ENCODE measurements around the gene RUVBL2.
A peak's percentile ranks its signal among the peaks of the same experiment; 100 is the strongest.

The RUVBL2 gene

DNA sequence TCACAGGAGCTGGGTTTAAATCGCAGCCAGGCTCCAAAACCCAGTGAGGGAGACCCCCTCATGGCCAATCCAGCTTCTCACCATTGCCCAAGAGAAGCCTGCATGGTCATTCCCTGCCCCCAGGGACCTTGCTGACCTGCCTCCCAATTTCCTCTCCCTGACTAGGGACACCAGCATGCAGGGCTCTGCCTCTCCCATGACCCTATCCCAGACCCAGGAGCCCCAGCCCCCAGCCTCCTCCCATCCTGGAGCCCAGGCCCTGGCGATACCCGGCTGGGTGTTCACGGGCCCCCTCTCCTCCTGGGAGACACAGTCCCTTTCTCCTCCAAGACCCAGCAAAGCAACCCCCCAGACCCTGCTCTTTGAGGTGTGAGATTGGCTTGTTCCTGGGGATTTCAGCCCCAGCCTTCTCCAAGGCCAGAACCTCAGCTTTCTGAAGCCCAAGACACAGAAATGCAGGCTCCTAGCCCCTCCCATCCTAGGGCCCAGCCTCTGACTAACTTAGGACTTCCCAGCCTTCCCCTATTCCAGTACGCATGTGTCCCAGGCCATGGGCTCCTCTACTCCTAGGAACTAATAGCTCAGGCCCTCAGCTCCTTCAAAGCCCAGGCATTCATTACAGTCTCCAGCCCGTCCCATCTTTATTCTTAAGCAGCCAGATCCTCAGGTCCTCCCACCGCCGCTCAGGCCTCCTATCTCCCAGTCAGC, 1.7 kb upstream of the RUVBL2 start:
- peaks cover 77% of the 10 kb centered on the region for H3K4me1 Mint-ChIP-seq
- no peaks in the 10 kb centered on the region for H3K9me3 Mint-ChIP-seq
- H3K27ac Mint-ChIP-seq = peak overlapping the region; percentile 93 to 95
- H3K27me3 Mint-ChIP-seq = no peaks in the 10 kb centered on the region
- ATAC-seq = no peak
- DNase-seq = no peak
- peak overlapping the region; percentile 90 to 92 for H3K4me3 Mint-ChIP-seq

DNA sequence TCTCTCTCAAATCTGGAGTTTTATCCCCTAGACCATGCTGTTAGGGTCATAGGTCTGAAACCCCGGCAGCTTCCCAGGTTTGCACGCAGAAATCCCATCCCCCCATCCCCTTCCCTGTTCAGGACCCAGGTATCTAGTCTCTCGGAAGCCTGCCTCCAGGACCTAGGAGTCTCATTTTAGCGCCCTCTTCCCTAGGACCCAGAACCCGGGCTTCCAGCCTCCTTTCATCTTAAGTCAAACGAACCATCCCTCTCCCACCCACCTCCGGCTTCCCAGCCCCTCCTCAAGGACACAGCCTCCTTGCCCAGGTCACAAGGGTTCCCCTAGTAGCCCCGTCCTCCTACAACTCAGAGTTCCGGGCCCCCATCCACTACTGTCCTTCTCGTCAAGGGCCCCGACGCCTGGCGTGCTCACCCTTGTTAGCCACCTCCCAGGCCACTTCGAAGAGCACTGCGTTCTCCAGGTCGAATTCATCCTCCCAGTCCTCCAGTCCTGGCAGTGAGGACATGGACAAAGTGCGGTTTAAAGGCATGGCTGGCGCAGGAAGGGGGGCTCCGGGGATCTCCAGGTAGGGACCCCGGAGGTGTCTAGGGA, 1.0 kb upstream of the RUVBL2 start:
- DNase-seq = no peak
- H3K4me3 Mint-ChIP-seq = peak overlapping the region; percentile 90 to 92
- no peaks in the 10 kb centered on the region for H3K27me3 Mint-ChIP-seq
- H3K4me1 Mint-ChIP-seq = peaks cover 76% of the 10 kb centered on the region
- H3K27ac Mint-ChIP-seq = peak overlapping the region; percentile 93 to 95
- H3K9me3 Mint-ChIP-seq = no peaks in the 10 kb centered on the region
- no peak for ATAC-seq

DNA sequence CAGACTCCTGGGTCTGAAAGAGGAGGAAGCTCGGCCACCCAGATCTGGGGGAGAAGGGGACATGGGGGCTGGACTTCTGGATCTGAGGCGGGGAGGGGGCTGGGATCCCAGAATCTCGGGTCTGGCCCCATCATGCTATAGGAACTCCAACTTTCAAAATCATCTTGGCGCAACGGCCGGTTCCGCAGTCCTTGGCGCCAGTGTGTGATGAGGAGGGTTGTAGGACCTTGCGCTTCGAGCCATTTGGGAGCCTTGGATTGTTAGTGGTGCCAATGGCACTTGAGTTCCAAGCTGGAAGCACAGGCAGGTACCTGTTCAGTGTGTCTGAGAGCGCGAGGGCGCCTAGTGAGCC, 324 bp downstream of the RUVBL2 start:
- no peaks in the 10 kb centered on the region for H3K9me3 Mint-ChIP-seq
- no peak for DNase-seq
- peaks cover 74% of the 10 kb centered on the region for H3K4me1 Mint-ChIP-seq
- H3K4me3 Mint-ChIP-seq = peak overlapping the region; percentile 90 to 92
- H3K27ac Mint-ChIP-seq = peak overlapping the region; percentile 94 to 98
- ATAC-seq = no peak
- no peaks in the 10 kb centered on the region for H3K27me3 Mint-ChIP-seq

DNA sequence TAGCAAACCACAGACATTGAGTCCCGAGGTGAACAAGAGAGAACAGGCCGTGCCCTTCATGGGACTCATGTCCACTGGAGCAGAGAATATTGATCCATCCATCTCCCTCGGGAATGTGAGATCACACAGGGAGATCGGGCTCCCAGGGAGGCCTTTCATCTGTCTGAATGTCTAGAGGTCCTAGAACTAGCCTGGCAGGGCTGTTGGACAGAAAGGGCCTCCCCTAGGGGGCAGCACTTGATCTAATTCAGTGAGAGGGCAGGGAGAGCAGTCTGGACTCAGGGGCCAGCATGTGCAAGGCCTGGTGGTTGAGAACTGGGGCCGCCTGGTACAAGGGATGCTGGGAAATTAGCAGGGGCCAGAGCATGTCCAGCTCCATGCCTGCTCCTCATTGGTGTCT, 4.3 kb downstream of the RUVBL2 start:
- no peaks in the 10 kb centered on the region for H3K9me3 Mint-ChIP-seq
- ATAC-seq (no peak), DNase-seq (peak; percentile 49 to 50)
- H3K27me3 Mint-ChIP-seq = no peaks in the 10 kb centered on the region
- H3K27ac Mint-ChIP-seq = peak overlapping the region in 1 of 2 donors; percentile 71
- H3K4me3 Mint-ChIP-seq = no peak overlapping the region
- peaks cover 55% of the 10 kb centered on the region for H3K4me1 Mint-ChIP-seq

DNA sequence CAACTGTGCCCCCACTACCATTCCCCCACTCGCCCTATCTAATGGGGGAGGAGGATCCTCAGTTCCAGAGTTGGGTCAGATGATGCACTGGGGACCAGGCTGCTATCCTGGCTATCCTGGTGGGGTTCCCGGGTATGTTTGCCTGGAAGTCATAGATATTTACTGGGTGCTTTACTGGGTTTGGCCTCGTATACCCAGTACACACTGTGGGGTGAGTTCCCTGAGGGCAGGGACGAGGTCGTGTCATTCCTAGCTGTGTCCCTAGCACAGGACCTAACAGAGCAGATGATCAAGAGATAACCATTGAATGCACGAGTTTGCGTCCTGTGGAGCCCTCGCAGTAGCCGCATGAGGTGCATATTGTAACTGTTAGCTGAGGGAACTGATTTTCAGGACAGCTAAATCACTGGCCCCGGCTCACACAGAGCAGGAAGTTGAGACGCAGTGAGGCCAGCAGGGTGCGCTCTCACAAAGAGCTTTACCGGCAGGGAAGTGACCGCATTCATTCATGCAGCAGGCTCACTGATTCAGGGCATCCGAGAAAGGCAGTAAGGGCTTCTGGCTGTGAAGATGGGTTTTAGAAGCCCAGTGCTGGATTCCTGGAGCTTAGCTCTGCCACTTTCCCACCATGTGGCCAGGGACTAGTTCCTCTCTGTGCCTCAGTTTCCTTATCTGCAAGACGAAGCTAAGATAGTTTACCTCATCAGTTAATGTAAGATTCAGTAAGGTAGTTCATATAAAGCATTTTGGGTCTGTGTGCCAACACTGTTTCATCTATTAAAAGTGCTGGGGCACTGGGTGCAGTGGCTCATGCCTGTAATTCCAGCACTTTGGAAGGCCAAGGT, 6.0 kb downstream of the RUVBL2 start:
- H3K27ac Mint-ChIP-seq = no peak overlapping the region

DNA sequence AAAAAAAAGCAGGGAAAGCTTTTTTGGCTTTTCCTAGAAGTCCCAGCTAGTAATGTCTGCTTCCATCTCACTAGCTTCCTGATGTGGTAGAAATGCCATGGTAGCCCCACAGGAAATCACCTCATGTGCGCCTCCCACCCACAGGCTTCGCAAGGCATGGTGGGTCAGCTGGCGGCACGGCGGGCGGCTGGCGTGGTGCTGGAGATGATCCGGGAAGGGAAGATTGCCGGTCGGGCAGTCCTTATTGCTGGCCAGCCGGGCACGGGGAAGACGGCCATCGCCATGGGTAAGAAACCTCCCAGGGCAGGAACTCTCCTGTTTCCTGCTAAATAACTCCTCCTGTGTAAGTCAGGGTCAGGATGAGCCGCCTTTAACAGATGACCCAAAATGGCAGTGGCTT, 10.4 kb downstream of the RUVBL2 start:
- H3K4me1 Mint-ChIP-seq = peaks cover 7% of the 10 kb centered on the region

More for the DNA sequence above, 6.0 kb downstream of the RUVBL2 start:
- ATAC-seq (peak; percentile 87), DNase-seq (peak; percentile 52 to 65)
- Mint-ChIP-seq H3K9me3 (no peaks in the 10 kb centered on the region), H3K4me3 (no peak overlapping the region), H3K4me1 (peaks cover 44% of the 10 kb centered on the region), H3K27me3 (no peaks in the 10 kb centered on the region)

DNA sequence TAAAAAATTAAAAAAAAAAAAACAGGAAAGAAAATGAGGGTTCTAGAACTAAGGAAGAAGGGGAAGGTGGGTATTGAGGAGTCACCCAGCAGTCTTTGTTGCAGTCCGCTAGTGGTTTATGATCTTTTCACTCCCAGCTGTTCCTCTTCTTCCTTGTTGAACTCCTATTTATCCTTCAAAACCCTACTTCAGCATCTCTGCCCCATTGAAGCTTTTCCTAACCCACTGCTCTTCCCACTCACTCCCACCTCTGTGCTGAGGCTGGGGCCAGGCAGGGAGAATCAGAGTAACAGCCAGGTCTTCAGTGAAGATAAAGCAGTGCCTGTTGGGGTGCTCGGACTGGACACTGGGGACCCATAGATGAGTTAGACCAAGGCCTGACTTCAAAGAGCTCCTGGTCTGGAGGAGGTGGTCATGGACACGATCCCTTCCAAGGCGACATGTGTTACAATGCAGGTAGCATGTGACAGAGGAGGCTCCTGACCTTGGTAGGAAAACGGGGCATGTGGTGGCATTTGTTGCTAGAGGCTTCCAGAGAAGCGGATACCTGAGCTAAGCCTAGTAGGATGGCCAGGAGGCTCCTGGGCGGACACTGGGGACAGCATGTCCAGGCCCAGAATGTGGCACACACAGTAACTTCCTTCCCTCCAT, 11.4 kb downstream of the RUVBL2 start:
- Mint-ChIP-seq H3K4me1 (no peaks in the 10 kb centered on the region), H3K27me3 (no peaks in the 10 kb centered on the region), H3K4me3 (no peak overlapping the region), H3K9me3 (no peaks in the 10 kb centered on the region), H3K27ac (no peak overlapping the region)
- no peak for ATAC-seq
- DNase-seq = no peak

More for the DNA sequence above, 10.4 kb downstream of the RUVBL2 start:
- Mint-ChIP-seq H3K4me3 (no peak overlapping the region), H3K27me3 (no peaks in the 10 kb centered on the region), H3K27ac (no peak overlapping the region), H3K9me3 (no peaks in the 10 kb centered on the region)
- ATAC-seq (no peak), DNase-seq (no peak)

DNA sequence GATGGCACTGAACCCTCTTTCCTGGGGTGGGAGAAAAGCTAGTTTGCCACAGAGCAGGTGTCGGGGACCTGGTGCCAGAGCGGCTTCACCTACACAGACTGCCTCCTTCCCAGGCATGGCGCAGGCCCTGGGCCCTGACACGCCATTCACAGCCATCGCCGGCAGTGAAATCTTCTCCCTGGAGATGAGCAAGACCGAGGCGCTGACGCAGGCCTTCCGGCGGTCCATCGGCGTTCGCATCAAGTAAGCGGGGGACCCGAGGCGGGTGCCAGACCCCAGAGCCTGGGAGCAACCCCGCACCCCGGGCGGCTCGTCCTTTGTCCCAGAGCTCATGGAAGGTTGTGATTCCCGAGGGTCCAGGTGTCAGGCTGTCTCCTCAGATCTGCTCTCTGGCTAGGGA, 13.2 kb downstream of the RUVBL2 start:
- ATAC-seq (no peak), DNase-seq (no peak)
- H3K4me1 Mint-ChIP-seq = no peaks in the 10 kb centered on the region
- H3K9me3 Mint-ChIP-seq = no peaks in the 10 kb centered on the region
- no peak overlapping the region for H3K4me3 Mint-ChIP-seq
- no peaks in the 10 kb centered on the region for H3K27me3 Mint-ChIP-seq
- H3K27ac Mint-ChIP-seq = no peak overlapping the region

DNA sequence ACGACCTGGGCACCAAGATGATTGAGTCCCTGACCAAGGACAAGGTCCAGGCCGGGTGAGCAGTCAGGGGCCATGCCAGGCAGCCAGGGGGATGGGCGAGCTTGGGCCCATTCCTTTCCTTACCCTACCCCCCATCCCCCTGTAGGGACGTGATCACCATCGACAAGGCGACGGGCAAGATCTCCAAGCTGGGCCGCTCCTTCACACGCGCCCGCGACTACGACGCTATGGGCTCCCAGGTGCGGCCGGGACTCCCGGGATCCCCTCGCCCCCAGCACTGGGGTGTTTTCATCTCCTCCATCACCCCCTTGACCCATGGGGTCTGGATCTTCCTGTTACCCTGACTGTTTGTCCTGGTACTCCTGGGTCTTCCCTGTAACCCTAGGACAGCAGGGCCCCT, 16.1 kb downstream of the RUVBL2 start:
- H3K4me3 Mint-ChIP-seq = no peak overlapping the region

DNA sequence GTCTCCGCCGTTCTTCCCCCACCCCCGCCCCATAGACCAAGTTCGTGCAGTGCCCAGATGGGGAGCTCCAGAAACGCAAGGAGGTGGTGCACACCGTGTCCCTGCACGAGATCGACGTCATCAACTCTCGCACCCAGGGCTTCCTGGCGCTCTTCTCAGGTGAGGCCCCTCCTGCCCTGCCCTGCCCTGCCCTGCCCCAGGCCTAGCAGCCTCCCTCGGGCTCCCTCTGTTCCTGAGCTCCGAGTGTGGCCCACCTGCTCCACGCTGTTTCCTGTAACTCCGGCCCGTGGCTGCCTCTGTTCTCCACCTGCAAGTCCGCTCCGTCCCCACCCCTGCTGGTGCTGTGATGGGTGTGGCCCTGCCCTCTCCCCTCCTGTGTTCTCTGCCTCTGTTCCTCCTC, 16.8 kb downstream of the RUVBL2 start:
- H3K9me3 Mint-ChIP-seq = no peaks in the 10 kb centered on the region
- ATAC-seq (no peak), DNase-seq (no peak)
- H3K4me1 Mint-ChIP-seq = no peaks in the 10 kb centered on the region
- H3K27me3 Mint-ChIP-seq = no peaks in the 10 kb centered on the region
- H3K4me3 Mint-ChIP-seq = no peak overlapping the region
- no peak overlapping the region for H3K27ac Mint-ChIP-seq

More for the DNA sequence above, 16.1 kb downstream of the RUVBL2 start:
- Mint-ChIP-seq H3K27ac (no peak overlapping the region), H3K4me1 (no peaks in the 10 kb centered on the region), H3K9me3 (no peaks in the 10 kb centered on the region), H3K27me3 (no peaks in the 10 kb centered on the region)
- DNase-seq (no peak), ATAC-seq (no peak)

DNA sequence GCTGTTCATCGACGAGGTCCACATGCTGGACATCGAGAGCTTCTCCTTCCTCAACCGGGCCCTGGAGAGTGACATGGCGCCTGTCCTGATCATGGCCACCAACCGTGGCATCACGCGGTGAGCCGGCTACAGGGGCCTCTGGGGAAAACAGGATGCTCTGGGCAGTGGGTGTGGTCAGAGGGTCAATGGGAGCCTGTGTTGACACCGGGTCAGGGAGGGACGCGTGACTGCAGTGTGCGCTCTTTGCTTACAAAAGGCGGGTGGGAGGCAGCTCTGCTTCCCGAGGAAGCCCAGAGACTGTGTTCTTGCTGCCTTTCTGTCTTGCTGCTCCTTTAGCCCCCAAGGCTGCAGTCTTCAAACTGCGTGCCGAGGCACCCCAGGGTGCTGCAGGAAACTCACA, 17.5 kb downstream of the RUVBL2 start:
- H3K27ac Mint-ChIP-seq = no peak overlapping the region
- ATAC-seq (no peak), DNase-seq (no peak)
- no peak overlapping the region for H3K4me3 Mint-ChIP-seq
- H3K27me3 Mint-ChIP-seq = no peaks in the 10 kb centered on the region
- H3K9me3 Mint-ChIP-seq = no peaks in the 10 kb centered on the region
- H3K4me1 Mint-ChIP-seq = no peaks in the 10 kb centered on the region

DNA sequence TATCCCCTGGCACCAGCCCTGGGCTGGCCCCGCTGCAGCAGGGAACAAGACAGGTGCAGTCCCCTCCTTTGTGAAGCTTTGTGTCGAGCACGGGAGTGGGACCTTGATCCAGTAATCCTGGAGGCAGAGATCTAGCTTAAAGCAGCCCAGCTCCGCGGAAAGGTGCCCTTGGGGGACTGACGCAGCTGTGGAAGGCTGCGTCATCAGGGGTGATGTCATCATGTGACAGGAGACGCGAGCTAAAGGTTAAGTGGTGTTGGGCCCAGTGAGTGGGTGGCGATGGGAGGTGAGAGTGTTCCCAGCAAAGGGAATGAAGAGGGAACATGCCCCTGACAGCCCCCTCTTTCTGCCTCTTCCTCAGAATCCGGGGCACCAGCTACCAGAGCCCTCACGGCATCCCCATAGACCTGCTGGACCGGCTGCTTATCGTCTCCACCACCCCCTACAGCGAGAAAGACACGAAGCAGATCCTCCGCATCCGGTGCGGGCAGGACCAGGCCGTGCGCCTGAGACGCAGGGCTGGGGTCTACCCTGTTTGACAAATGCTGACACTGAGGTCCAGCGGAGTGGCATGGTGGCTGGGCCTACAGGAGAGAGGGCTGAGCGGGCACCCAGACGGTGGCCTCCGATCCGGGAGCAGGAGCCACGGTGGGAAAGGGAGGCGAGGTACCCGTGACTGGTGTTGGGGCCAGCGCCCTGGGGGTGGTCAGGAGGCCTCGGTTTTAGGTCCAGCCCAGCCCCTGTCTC, 20.6 kb downstream of the RUVBL2 start:
- H3K4me1 Mint-ChIP-seq = peaks cover 12% of the 10 kb centered on the region
- no peaks in the 10 kb centered on the region for H3K9me3 Mint-ChIP-seq
- peaks cover 6% of the 10 kb centered on the region for H3K27me3 Mint-ChIP-seq
- no peak overlapping the region for H3K4me3 Mint-ChIP-seq
- DNase-seq (no peak), ATAC-seq (no peak)
- no peak overlapping the region for H3K27ac Mint-ChIP-seq

DNA sequence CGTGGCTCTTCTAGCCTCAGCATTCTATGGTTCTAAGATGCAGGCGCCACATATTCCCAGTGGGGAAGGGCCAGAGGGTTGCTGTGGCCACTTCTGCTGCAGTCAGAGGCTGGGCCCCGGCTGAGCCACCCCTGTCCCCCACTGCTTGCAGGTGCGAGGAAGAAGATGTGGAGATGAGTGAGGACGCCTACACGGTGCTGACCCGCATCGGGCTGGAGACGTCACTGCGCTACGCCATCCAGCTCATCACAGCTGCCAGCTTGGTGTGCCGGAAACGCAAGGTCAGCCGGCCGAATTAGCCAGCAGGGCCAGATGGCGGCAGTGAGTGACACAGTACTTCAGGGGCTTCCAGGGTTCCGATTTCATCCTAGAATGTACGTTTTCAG, 21.2 kb downstream of the RUVBL2 start:
- no peaks in the 10 kb centered on the region for H3K9me3 Mint-ChIP-seq
- peaks cover 12% of the 10 kb centered on the region for H3K27me3 Mint-ChIP-seq
- no peak overlapping the region for H3K27ac Mint-ChIP-seq
- H3K4me1 Mint-ChIP-seq = peaks cover 17% of the 10 kb centered on the region
- no peak overlapping the region for H3K4me3 Mint-ChIP-seq
- DNase-seq = no peak
- no peak for ATAC-seq

DNA sequence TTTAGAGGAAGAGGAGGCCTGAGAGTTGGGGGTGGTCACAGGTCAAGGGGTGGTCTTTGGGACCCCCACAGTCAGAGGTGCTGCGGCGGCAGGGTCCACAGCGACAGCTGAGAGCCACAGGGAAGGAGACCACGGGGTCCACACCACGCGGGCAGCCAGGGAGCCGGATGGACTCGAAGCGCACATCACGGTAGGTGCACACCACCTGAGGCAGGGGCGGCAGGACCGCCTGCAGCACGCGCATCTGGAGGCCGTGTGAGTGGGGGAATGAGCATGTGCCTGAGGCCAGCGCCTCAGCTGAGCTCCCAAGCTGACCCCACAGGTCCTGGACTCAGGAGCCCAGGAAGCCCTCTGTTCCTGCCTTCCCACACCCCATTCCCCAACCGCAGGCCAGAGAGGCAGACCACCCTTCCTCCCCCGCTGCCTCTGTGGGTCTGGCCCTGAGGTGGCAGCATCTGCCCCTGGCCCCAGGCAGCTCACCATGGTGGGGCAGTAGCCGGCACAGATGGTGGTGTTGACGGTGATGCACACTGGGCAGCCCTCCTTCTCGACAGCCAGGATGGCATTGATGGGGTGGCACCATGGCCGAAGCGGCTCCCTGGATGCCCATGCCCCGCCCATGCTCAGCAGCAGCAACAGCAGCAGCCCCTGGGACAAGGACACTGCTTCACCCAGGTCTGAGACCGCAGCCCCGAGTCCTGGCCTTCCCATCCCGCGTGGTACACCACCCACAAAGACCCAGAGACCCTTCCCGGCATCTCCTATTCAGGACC, 22.6 kb downstream of the RUVBL2 start:
- H3K27me3 Mint-ChIP-seq = peaks cover 19% of the 10 kb centered on the region
- H3K9me3 Mint-ChIP-seq = no peaks in the 10 kb centered on the region
- DNase-seq (no peak), ATAC-seq (no peak)
- H3K4me1 Mint-ChIP-seq = peaks cover 28% of the 10 kb centered on the region
- no peak overlapping the region for H3K27ac Mint-ChIP-seq
- no peak overlapping the region for H3K4me3 Mint-ChIP-seq
